T-helper 1 cell (primary cell): ENCODE measurements around the gene LOC101059915.
"Not testable (repeated sequence)": the region's sequence is repeated elsewhere in the genome, so short reads cannot be mapped to it uniquely, and the experiment has no call there.

Experiments
- DNase-seq, 5 donors: peaks; one replicate each; pipeline ENCODE4 v3.0.0-alpha.2; 2012 to 2020

The LOC101059915 gene

DNA sequence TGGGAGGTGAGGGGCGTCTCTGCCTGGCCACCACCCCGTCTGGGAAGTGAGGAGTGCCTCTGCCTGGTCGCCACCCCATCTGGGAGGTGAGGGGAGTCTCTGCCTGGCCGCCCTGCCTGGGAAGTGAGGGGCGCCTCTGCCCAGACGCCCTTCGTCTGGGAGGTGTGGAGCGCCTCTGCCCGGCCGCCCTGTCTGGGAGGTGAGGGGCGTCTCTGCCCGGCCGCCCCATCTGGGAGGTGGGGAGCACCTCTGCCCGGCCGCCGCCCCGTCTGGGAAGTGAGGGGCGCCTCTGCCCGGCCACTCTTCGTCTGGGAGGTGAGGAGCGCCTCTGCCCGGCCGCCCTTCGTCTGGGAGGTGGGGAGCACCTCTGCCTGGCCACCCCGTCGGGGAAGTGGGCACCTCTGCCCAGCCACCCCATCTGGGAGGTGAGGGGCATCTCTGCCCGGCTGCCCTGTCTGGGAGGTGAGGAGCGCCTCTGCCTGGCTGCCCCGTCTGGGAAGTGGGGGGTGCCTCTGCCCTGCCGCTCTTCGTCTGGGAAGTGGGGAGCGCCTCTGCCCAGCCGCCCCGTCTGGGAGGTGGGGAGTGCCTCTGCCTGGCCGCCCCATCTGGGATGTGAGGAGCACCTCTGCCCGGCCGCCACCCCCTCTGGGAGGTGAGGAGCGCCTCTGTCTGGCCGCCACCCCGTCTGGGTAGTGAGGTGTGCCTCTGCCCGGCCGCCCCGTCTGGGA lies 8.9 kb downstream of the LOC101059915 start:
- not testable (repeated sequence) for DNase-seq

DNA sequence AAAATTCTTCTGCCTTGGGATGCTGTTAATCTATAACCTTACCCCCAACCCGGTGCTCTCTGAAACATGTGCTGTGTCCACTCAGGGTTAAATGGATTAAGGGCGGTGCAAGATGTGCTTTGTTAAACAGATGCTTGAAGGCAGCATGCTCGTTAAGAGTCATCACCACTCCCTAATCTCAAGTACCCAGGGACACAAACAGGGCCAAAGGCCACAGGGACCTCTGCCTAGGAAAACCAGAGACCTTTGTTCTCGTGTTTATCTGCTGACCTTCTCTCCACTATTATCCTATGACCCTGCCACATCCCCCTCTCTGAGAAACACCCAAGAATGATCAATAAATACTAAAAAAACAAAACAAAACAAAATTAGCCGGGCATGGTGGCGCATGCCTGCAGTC lies 9.8 kb downstream of the LOC101059915 start:
- DNase-seq: not testable (repeated sequence)

DNA sequence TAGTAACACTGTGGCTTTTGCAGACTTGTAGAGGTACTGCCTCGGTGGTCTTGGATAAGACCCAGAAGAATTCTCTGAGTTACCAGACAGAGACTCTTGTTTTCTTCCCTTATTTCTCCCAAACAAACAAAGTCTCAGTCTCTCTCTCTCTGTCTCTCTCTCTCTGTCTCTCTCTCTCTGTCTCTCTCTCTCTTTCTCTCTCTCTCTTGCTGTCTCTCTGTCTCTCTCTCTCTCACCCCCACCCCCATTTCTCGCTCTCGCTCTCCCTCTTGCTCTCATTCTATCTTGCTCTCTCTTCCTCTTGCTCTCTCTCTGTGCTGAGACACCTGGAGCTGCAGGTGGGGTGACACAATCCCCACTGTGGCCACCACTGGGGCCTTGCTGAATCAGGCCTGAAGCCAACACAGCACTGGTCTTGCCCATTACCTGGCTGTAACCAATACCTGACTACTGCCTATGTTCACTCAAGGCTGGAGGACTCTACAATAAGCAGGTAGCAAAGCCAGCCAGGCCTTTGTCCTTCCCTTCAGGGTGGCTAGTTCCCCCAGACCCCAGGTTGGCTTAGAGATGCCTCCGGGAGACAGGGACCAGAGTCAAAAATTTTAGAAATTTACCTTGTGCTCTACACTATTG lies 12.3 kb downstream of the LOC101059915 start:
- no peak for DNase-seq

DNA sequence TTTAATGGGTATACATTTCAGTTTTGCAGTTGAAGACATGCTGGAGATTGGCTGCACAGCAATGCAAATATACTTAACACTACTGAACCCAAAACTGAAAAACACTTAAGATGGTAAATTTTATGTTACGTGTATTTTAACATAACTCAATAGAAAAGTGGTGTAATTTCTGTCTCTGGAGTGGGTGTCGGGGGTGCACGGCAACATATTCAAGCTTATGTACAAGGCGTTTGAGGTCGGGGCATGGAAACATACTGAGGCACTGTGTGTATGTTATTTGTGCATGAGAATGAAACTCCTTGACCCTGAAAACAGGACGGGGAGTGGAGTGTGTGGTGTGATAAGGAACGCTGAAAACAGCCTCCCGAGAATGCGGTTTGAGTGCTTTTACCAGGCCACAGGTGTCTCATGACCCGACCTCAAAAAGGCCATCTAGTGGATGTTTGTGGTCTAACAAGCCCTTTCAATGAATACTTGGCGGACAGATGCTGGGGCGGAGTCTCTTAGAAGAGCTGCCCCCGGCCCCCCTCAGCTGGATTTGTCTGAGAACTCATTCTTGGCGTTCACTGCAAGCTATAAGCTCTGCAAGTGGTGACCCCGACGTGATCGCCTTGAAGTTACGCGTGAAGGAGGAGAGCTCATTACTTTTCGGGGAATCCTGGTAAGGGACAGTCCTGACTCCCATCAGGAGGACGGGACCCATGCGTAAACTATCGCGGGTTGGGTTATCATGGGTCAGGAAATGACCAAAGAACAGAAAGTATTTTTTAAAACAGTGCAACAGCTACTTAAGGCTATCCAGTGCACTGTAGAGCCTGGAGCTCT lies 29.5 kb downstream of the LOC101059915 start:
- not testable (repeated sequence) for DNase-seq

DNA sequence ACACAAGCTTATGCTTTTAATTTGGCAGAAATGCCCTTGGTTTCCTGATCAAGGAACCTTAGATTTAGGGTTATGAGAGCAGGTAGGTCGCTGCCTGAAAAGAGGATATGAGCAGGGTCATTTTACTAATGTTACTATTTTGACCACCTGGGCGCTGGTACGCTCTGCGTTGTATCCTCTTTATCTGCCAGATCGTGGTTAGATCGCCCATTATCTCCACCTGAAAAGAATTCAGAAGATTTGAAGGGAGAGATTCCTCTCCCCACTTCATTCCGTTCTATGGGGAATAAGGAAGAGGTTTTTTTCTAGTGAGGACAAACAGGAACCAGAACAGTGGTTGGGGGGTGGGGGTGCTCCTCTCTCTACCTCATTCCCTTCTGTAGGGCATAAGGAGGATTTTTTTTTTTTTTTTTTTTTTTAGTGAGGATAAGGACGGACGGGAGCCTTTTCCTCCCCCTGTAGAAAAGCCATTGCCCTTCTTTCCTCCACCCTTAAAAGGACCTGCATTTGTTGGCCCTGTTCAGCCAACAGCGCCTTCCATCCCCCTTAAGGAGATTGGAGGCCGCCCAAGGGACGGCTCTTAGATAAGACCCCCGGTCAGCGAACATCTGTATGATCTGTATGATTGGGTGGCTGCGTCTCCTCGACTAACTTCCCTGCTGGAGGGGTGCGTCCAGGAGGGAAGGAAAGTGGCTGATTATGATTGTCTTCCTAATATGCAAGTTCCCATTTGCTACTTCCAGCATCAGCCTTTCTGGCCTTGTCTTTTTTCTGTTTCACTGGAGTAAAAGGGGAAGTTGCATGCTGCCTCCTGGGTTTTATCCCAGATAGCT lies 30.3 kb downstream of the LOC101059915 start:
- DNase-seq: not testable (repeated sequence)

DNA sequence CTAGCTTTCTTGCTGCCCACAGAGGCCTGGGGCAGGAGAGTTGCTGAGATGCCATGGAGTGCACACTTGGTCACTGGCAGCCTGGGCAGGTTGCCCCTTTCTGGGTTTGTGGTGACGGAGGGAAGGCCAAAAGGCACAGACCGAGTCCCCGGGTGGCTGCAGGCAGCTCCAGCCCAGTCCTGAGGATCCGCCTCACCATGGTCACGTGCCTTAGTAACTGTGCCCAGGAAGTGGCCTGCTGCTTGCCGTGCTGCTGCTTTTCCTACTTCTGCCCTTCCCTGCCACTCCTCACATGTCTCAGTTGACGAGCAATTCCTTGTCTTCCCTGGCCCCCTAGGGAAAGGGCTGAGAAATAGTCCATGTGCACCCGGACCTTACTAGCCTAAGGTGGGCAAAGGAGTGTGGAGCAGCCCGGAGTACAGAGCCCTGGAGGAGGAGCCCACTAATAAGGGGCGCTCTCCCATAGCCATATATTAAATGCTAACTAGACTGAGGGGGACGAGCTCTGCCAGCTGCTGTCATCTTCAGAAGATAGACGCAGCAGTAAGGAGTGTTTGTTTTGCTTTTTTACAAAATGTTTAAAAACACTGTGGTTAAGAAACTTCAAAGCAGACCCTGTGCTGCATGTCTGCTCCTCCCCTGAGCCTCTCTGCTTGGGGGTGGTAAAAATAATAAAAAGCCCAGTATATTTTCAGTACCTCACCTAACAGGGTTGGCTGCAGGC lies 31.1 kb downstream of the LOC101059915 start:
- DNase-seq: not testable (repeated sequence)

DNA sequence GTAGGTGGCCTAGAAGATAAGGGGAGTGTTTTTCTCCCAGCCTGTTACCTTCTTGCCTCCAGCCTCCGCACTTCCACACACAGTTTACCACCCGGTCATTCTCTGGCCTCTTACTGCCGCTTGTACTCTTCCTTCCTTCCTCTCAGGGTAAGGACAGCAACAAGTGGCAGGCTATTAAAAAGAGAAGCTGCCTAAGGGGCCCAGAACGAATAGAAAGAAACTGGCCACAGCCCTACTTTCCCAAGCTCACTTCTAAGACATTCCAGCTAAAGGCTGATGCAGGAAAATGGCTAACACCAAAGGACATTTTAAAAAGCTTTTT lies 31.6 kb downstream of the LOC101059915 start:
- not testable (repeated sequence) for DNase-seq

DNA sequence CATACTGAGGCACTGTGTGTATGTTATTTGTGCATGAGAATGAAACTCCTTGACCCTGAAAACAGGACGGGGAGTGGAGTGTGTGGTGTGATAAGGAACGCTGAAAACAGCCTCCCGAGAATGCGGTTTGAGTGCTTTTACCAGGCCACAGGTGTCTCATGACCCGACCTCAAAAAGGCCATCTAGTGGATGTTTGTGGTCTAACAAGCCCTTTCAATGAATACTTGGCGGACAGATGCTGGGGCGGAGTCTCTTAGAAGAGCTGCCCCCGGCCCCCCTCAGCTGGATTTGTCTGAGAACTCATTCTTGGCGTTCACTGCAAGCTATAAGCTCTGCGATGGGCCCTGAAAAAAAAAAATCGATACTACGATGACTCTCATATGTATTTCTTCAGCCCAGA lies 35.5 kb downstream of the LOC101059915 start:
- not testable (repeated sequence) for DNase-seq

DNA sequence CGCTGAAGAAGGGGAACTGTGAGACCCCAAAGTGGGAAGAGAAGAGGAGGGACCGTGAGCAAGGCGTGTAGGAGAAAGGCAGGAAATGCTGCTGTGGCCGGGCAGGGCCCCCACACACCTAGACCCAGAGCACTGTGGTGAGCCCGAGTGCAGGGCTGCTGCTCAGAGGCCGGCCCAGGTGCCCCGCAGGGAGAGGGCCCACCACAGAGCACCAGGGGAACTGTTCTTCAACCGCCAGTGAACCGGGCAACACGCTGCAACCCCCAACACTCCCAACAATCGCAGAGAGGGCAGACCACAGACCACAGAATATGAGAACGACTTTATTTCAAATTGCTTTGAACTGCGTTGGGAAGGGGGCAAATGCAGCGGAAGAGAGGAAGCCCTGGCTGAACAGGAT lies 46.7 kb downstream of the LOC101059915 start:
- DNase-seq: not testable (repeated sequence)

DNA sequence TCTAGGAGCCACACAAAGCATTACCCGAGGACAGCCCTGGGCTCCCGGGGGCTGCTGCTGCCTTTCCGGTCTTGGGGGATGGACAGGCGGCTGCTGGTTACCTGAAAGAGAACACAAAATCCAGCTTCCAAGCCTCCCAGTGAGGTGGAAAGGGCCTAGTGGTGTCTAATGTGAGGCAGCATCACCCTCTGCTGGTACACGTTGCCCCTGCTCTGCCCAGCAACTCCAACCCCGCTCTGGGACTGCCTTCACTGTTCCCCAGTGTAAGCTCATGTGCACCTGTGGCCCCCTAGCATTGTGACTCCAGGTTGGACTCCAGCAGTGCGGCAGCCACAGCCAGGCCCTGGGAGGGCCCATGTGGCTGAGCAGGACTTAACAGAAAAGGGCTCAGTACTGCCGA lies 48.2 kb downstream of the LOC101059915 start:
- DNase-seq: not testable (repeated sequence)

DNA sequence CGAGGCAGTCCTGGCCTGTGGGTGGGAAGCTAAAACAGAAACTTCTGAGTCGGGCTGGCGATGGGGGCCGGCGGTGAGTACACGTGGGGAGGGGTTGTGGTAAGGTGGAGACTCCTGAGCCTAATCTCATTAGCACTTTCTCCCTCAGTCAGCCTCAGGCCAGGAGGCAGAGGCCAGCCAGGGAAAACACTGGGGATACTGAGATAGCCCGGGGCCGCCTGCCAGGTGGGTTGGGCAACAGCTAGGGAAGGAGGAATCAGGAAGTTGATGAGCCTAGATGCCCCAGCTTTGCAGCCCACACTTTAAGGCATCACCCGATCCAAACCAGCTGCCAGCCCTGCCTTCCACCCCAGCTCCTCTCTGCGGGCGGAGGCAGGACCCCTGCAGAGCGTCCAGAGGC lies 49.0 kb downstream of the LOC101059915 start:
- DNase-seq: not testable (repeated sequence)

DNA sequence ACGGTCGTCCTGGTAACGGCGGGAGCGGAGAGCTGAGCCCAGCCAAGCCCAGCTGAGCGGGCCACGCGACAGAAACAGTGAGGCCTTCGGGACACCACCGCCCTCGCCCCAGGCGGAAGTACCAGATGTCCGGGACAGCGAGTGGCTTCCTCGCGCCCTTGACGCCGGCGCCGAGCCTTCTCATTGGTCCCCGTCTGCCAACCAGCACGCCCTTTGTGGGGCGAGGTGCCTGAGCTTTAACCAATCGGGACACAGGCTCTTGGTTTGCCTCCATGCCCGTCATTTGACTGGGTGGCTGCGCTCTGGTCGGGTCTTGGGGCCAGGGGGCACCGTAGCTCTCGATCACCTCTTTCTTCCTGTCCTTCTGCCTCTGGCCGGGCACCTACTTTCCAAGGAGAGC lies 50.8 kb downstream of the LOC101059915 start, which contains the start of gene CXorf49:
Gene CXorf49 (minus strand): TSS at position 101 of the 400 bp plus-strand sequence. CDS start 134 bp downstream, outside the sequence.
- not testable (repeated sequence) for DNase-seq

DNA sequence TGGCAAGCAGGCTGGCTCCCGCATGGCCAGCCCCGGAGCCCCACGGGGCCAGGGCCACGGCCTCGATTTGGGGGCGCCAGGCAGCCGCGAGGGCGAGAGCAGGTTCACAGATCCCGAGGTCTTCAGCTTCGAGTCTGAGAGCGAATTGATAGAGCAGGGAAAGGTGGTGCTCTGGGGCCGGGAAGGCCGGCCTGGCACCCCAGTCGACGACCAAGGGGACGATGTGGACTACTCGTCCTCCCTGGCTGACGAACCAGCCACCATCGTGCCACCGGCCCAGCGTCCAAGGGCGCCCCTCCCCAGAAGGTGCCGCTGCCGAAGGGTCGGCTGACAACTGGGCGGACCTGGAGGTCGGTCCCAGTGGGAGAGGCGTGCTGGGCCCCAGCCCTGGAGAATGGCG lies 51.8 kb downstream of the LOC101059915 start:
- peak in 1 of 5 donors; percentile 0 for DNase-seq

DNA sequence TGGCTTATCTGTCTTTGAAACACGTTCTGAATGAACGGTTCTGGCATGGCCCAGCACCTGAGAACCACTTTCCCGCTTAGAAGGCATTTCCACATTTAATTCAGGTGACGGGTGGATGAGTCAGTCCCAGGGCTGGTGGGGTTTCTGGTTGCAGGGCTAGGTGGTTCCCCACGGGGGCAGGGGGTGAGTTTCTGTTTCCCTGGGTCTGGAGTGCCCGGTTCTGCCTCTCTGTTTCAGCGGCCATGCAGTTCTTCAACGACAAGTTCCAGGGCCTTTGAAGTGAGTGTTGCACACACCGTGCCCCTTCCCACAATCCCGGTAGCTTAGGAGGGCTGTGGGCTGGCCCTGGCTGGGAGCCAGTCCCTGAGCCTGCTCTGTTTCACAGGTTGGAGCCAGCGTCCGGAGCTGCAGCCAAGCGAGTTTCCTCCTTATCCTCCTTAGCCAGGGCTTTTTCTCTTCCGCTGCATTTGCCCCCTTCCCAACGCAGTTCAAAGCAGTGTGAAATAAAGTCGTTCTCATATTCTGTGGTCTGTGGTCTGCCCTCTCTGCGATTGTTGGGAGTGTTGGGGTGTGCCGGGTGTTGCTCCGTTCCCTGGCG lies 53.0 kb downstream of the LOC101059915 start:
- not testable (repeated sequence) for DNase-seq
